Naive thymus-derived CD4-positive, alpha-beta T cell (primary cell): ENCODE data around the gene UBXN2A. TPM values are rescaled to one million over a fixed set of nuclear protein-coding genes. Genes with fewer than 3 reads are reported as not detected.

Experiments
- ATAC-seq: fragments of 150-1000 bp; cut with Tn5 transposase; 2 replicates; pipeline ENCODE4 v1.10.0; 2021; ENCODE audit warnings: mild to moderate bottlenecking, moderate library complexity
- CTCF ChIA-PET: fragments of 350-600 bp; sonication (Branson Sonifier 250); formaldehyde crosslinking; loops from one replicate; lab custom pipeline; 2021; ENCODE audit warnings: antibody characterized with exemption; lab: Charles Lee
- POLR2A ChIA-PET: fragments of 350-600 bp; sonication (Branson Sonifier 250); formaldehyde crosslinking; loops from one replicate; lab custom pipeline; 2021; ENCODE audit warnings: antibody characterized with exemption, inconsistent platforms; lab: Charles Lee
- DNase-seq, 9 donors: peaks; one replicate each; pipeline versions ENCODE4 v3.0.0 to v3.0.0-alpha.2; 2020 to 2022; ENCODE audit warnings: mixed read lengths in 1 of 9
- H3K27ac ChIP-seq: one replicate; pipeline ENCODE4 v1.7.0; 2013; ENCODE audit warnings: mild to moderate bottlenecking, low read depth, low read length, moderate library complexity
- H3K27me3 ChIP-seq, 2 donors: one replicate each; pipeline ENCODE4 v1.7.0; 2013; ENCODE audit warnings: low read length in 2 of 2, mild to moderate bottlenecking in 2 of 2, moderate library complexity in 2 of 2; ENCODE audit not compliant: control insufficient read depth in 2 of 2, insufficient read depth in 2 of 2
- H3K36me3 ChIP-seq, 3 experiments: 1 replicate in 2 of 3; 2 replicates in 1 of 3; pipeline ENCODE4 v1.7.0; 2013; ENCODE audit warnings: low read length in 3 of 3, mild to moderate bottlenecking in 3 of 3, moderate library complexity in 1 of 3; ENCODE audit not compliant: insufficient read depth in 3 of 3, control insufficient read depth in 2 of 3
- H3K4me1 ChIP-seq, 2 donors: one replicate each; pipeline ENCODE4 v1.7.0; 2013; ENCODE audit warnings: low read length in 2 of 2, mild to moderate bottlenecking in 2 of 2, moderate library complexity in 1 of 2; ENCODE audit not compliant: control insufficient read depth in 2 of 2, insufficient read depth in 2 of 2
- H3K4me3 ChIP-seq: 2 replicates; pipeline ENCODE4 v1.7.0; 2013; ENCODE audit warnings: mild to moderate bottlenecking, low read length
- H3K9me3 ChIP-seq, 3 experiments: 1 replicate in 2 of 3; 2 replicates in 1 of 3; pipeline ENCODE4 v1.7.0; 2013; ENCODE audit warnings: low read length in 3 of 3; ENCODE audit not compliant: control insufficient read depth in 2 of 3
- H3K27ac Mint-ChIP-seq, 9 donors: one replicate each; pipeline ENCODE4 v1.8.0; 2020 to 2022; ENCODE audit warnings: mixed read lengths in 9 of 9, mild to moderate bottlenecking in 8 of 9, moderate library complexity in 5 of 9, inconsistent platforms in 2 of 9
- H3K27me3 Mint-ChIP-seq, 5 donors: one replicate each; pipeline ENCODE4 v1.8.0; 2021 to 2022; ENCODE audit warnings: mixed read lengths in 5 of 5, mild to moderate bottlenecking in 1 of 5
- H3K36me3 Mint-ChIP-seq, 5 donors: one replicate each; pipeline ENCODE4 v1.8.0; 2020 to 2022; ENCODE audit warnings: mixed read lengths in 5 of 5, mild to moderate bottlenecking in 3 of 5, inconsistent platforms in 1 of 5
- H3K4me1 Mint-ChIP-seq, 7 donors: one replicate each; pipeline ENCODE4 v1.8.0; 2020 to 2022; ENCODE audit warnings: mixed read lengths in 7 of 7, mild to moderate bottlenecking in 3 of 7, inconsistent platforms in 1 of 7
- H3K4me3 Mint-ChIP-seq, 10 donors: one replicate each; pipeline ENCODE4 v1.8.0; 2020 to 2022; ENCODE audit warnings: mild to moderate bottlenecking in 10 of 10, mixed read lengths in 10 of 10, moderate library complexity in 6 of 10, inconsistent platforms in 2 of 10
- H3K9me3 Mint-ChIP-seq, 11 donors: one replicate each; pipeline ENCODE4 v1.8.0; 2020 to 2022; ENCODE audit warnings: mixed read lengths in 11 of 11, mild to moderate bottlenecking in 4 of 11, inconsistent platforms in 1 of 11, moderate library complexity in 1 of 11
- intact Hi-C, 2 donors: fragments of 100-400 bp; cut with micrococcal nuclease; formaldehyde crosslinking; loops; one replicate each; pipeline ENCODE4 v1.15.1; 2023
- polyA plus RNA-seq, 2 donors: library from polyadenylated mRNA; unstranded; fragments of 300-500 nt; fragmentation: Illumina TruSeq; gene quantifications; one replicate each; pipeline ENCODE4 v1.2.3, GENCODE V29; 2021
- total RNA-seq, 6 experiments: library from RNA in 5 of 6; stranded (reverse) in 5 of 6; gene quantifications; 1 replicate in 5 of 6; 2 replicates in 1 of 6; pipeline ENCODE4 v1.2.3 and lab custom pipeline; 2021 to 2026

UBXN2A gene
- total and polyA plus RNA-seq, 7 experiments from 2014 or later: 9.2 to 13.5 (median 12.3) TPM

- Mint-ChIP-seq H3K4me1 (peaks cover 17 to 42% (median 35%) of the 10 kb centered on the region in 7 donors), H3K27me3 (peaks cover 5 to 12% (median 9%) of the 10 kb centered on the region in 5 donors), H3K27ac (peak within 1 kb of the TSS; percentile 73 to 96 (median 88)), H3K9me3 (peaks cover 0 to 2% (median 0%) of the 10 kb centered on the region in 11 donors), H3K4me3 (peak within 1 kb of the TSS; percentile 86 to 99 (median 95)), H3K36me3 (peaks cover 0 to 6% (median 5%) of the 10 kb centered on the region in 5 donors)
- CTCF ChIA-PET: interaction anchor here (1.5 to 2.4 kb wide), 2 partner anchors 29 to 120 kb away, joined by 8 read pairs; partner anchors contain the start of genes ATAD2B and SF3B6
- H3K4me3 ChIP-seq: peak within 1 kb of the TSS; percentile 81
- H3K4me1 ChIP-seq: peaks cover 0 to 4% of the 10 kb centered on the region in 2 donors
- intact Hi-C loops: loop anchor here (1.0 to 5.0 kb wide), 6 partner anchors 29 to 746 kb away; partner anchors contain the start of genes ATAD2B (in 2 of the 2), SF3B6 (in 2 of the 2), TP53I3 (in 2 of the 2) and UBXN2A (in 2 of the 2)
- H3K27me3 ChIP-seq: peaks cover 0 to 8% of the 10 kb centered on the region in 2 donors
- H3K27ac ChIP-seq: peak within 1 kb of the TSS; percentile 74
- peaks cover 0 to 3% (median 0%) of the 10 kb centered on the region in 3 experiments for H3K36me3 ChIP-seq
- POLR2A ChIA-PET: interaction anchor here (0.7 to 1.8 kb wide), 10 partner anchors 9 to 123 kb away, joined by 3 to 24 read pairs (median 4); partner anchors contain the start of genes ATAD2B and SF3B6
- H3K9me3 ChIP-seq: no peaks in the 10 kb centered on the region
- DNase-seq (peak; percentile 67 to 95 (median 90)), ATAC-seq (peak; percentile 100)
These were observed 106.9 kb downstream of the UBXN2A start, which contains the start of gene WDCP for GRCh38 chr2:24046930-24047702. Gene WDCP, minus strand, starts transcription at chr2:24047391. Its CDS starts 7,897 bp downstream, at chr2:24039494.

- Histone ChIP-seq H3K9me3 (no peaks in the 10 kb centered on the region), H3K36me3 (peaks cover 0 to 3% (median 0%) of the 10 kb centered on the region in 3 experiments), H3K27ac (no peak overlapping the region), H3K4me1 (peaks cover 0 to 4% of the 10 kb centered on the region in 2 donors), H3K27me3 (peaks cover 0 to 8% of the 10 kb centered on the region in 2 donors), H3K4me3 (peak overlapping the region; percentile 81)
- H3K27me3 Mint-ChIP-seq: peaks cover 5 to 12% (median 9%) of the 10 kb centered on the region in 5 donors
- DNase-seq: no peak
- peak overlapping the region; percentile 86 to 99 (median 95) for H3K4me3 Mint-ChIP-seq
- intact Hi-C loops: loop anchor here (1.0 to 5.0 kb wide), 6 partner anchors 29 to 746 kb away; partner anchors contain the start of genes ATAD2B (in 2 of the 2), SF3B6 (in 2 of the 2), TP53I3 (in 2 of the 2) and UBXN2A (in 2 of the 2)
- POLR2A ChIA-PET: interaction anchor here (0.7 to 1.8 kb wide), 8 partner anchors 15 to 123 kb away, joined by 3 to 24 read pairs (median 4); partner anchors contain the start of genes ATAD2B and SF3B6
- H3K9me3 Mint-ChIP-seq: peaks cover 0 to 2% (median 0%) of the 10 kb centered on the region in 11 donors
- peaks cover 17 to 42% (median 35%) of the 10 kb centered on the region in 7 donors for H3K4me1 Mint-ChIP-seq
- no peak for ATAC-seq
- peaks cover 0 to 6% (median 5%) of the 10 kb centered on the region in 5 donors for H3K36me3 Mint-ChIP-seq
- H3K27ac Mint-ChIP-seq: peak overlapping the region in 8 of 9 donors; percentile 20 to 93 (median 84)
- CTCF ChIA-PET: interaction anchor here (0.7 to 2.4 kb wide), 3 partner anchors 28 to 121 kb away, joined by 7 to 8 read pairs (median 8); partner anchors contain the start of genes ATAD2B and SF3B6
These were observed 107.4 kb downstream of the UBXN2A start for GRCh38 chr2:24047703-24048033.

- Mint-ChIP-seq H3K27ac (peak overlapping the region in 2 of 9 donors; percentile 50 to 52), H3K9me3 (peaks cover 0 to 2% (median 0%) of the 10 kb centered on the region in 11 donors), H3K27me3 (peaks cover 5 to 16% (median 12%) of the 10 kb centered on the region in 5 donors), H3K4me3 (peak overlapping the region in 5 of 10 donors; percentile 85 to 94 (median 89)), H3K36me3 (peaks cover 0 to 5% (median 0%) of the 10 kb centered on the region in 5 donors), H3K4me1 (peaks cover 17 to 38% (median 30%) of the 10 kb centered on the region in 7 donors)
- H3K9me3 ChIP-seq: no peaks in the 10 kb centered on the region
- peaks cover 0 to 8% of the 10 kb centered on the region in 2 donors for H3K27me3 ChIP-seq
- ATAC-seq: no peak
- intact Hi-C loops: loop anchor here in 1 of 2 donors (5.0 kb wide), 1 partner anchor 73 kb away; the partner anchor contains the start of genes FAM228B and PFN4
- no peak for DNase-seq
- peaks cover 0 to 4% of the 10 kb centered on the region in 2 donors for H3K4me1 ChIP-seq
- H3K36me3 ChIP-seq: peaks cover 0 to 3% (median 0%) of the 10 kb centered on the region in 3 experiments
- H3K4me3 ChIP-seq: peak overlapping the region; percentile 47
- POLR2A ChIA-PET: interaction anchor here (1.2 to 1.7 kb wide), 3 partner anchors 27 to 123 kb away, joined by 4 to 6 read pairs (median 5); partner anchors contain the start of genes ATAD2B and SF3B6
- CTCF ChIA-PET: no interaction called here
- no peak overlapping the region for H3K27ac ChIP-seq
These were observed 108.7 kb downstream of the UBXN2A start for GRCh38 chr2:24048769-24049484.

GRCh38 chr2:24049485-24050021 is 109.3 kb downstream of the UBXN2A start, which contains the start of gene FKBP1B:
Gene FKBP1B, plus strand, starts transcription at chr2:24049741. Its CDS starts 109 bp downstream, at chr2:24049850.
- H3K4me3 Mint-ChIP-seq: peak within 1 kb of the TSS in 5 of 10 donors; percentile 85 to 94 (median 89)
- peak within 1 kb of the TSS; percentile 47 for H3K4me3 ChIP-seq
- H3K27me3 Mint-ChIP-seq: peaks cover 11 to 22% (median 18%) of the 10 kb centered on the region in 5 donors
- no peaks in the 10 kb centered on the region for H3K9me3 ChIP-seq
- intact Hi-C loops: loop anchor here in 1 of 2 donors (5.0 kb wide), 1 partner anchor 73 kb away; the partner anchor contains the start of genes FAM228B and PFN4
- peaks cover 17 to 38% (median 30%) of the 10 kb centered on the region in 7 donors for H3K4me1 Mint-ChIP-seq
- H3K36me3 ChIP-seq: peaks cover 0 to 3% (median 0%) of the 10 kb centered on the region in 3 experiments
- peaks cover 0 to 2% (median 0%) of the 10 kb centered on the region in 11 donors for H3K9me3 Mint-ChIP-seq
- peaks cover 0 to 4% of the 10 kb centered on the region in 2 donors for H3K4me1 ChIP-seq
- peaks cover 0 to 8% of the 10 kb centered on the region in 2 donors for H3K27me3 ChIP-seq
- peaks cover 0 to 5% (median 0%) of the 10 kb centered on the region in 5 donors for H3K36me3 Mint-ChIP-seq
- peak in 4 of 9 donors; percentile 1 to 72 (median 22) for DNase-seq
- peak within 1 kb of the TSS in 2 of 9 donors; percentile 50 to 52 for H3K27ac Mint-ChIP-seq
- ChIA-PET CTCF (no interaction called here), POLR2A (interaction anchor here (1.2 to 1.7 kb wide), 3 partner anchors 26 to 124 kb away, joined by 4 to 6 read pairs (median 5); partner anchors contain the start of genes ATAD2B and SF3B6)
- no peak for ATAC-seq
- no peak within 1 kb of the TSS for H3K27ac ChIP-seq
